ENCODE data around the gene SLC39A9.
A peak's percentile ranks its signal among the peaks of the same experiment; 100 is the strongest.

Gene SLC39A9

DNA sequence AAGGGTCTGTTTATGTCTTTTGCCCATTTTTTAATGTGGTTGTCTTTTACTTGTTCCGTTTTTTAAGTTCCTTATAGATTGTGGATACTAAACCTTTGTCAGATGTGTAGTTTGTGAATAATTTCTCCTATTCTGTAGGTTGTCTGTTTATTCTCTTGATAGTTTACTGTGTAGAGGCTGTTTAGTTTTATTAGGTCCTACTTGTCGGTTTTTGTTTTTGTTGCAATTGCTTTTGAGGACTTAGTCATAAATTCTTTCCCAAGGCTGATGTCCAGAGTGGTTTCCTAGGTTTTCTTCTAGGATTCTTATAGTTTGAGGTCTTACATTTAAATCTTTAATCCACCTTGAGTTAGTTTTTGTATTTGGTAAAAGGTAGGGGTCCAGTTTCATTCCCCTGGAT, 33.9 kb downstream of the SLC39A9 start:
- no peak for DNase-seq (ENCODE audit: extremely low spot score)
- TF ChIP-seq LEF1 (IDR thresholded peaks at IDR 0.05; ENCODE audit: borderline replicate concordance) (no peak), CTBP1 (IDR thresholded peaks at IDR 0.05; ENCODE audit: borderline replicate concordance) (no peak), L3MBTL2 (conservative IDR thresholded peaks at IDR 0.05) (no peak)
- TF ChIP-seq, protein P1, sequence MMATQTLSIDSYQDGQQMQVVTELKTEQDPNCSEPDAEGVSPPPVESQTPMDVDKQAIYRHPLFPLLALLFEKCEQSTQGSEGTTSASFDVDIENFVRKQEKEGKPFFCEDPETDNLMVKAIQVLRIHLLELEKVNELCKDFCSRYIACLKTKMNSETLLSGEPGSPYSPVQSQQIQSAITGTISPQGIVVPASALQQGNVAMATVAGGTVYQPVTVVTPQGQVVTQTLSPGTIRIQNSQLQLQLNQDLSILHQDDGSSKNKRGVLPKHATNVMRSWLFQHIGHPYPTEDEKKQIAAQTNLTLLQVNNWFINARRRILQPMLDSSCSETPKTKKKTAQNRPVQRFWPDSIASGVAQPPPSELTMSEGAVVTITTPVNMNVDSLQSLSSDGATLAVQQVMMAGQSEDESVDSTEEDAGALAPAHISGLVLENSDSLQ (IDR thresholded peaks at IDR 0.05) = 0 out of 2 replicates have a peak, but pooled peaks have one; percentile 1
- POLR2A ChIA-PET = no interaction called here
- CTCF ChIA-PET = no interaction called here

- DNase-seq (ENCODE audit: extremely low spot score) = no peak
- POLR2A ChIA-PET = interaction anchor here (2.3 kb wide), 1 partner anchor 42 kb away, joined by 7 read pairs; the partner anchor contains the start of genes ERH and SLC39A9
- TF ChIP-seq FOXA1 (IDR thresholded peaks at IDR 0.05) (no peak), SUZ12 (IDR thresholded peaks at IDR 0.05) (no peak), FOXK2 (IDR thresholded peaks at IDR 0.05) (no peak), HDGF (IDR thresholded peaks at IDR 0.05; ENCODE audit: borderline replicate concordance) (no peak), TARDBP (IDR thresholded peaks at IDR 0.05) (no peak), LEF1 (IDR thresholded peaks at IDR 0.05; ENCODE audit: borderline replicate concordance) (no peak), ELF4 (IDR thresholded peaks at IDR 0.05) (no peak)
- TF ChIP-seq, protein P1 (IDR thresholded peaks at IDR 0.05) = no peak
- CTCF ChIA-PET = no interaction called here
Measured at GRCh38 chr14:69439521-69440270, 41.2 kb downstream of the SLC39A9 start.

GRCh38 chr14:69441948-69442347, 43.5 kb downstream of the SLC39A9 start:
- DNase-seq (ENCODE audit: extremely low spot score) = no peak
- POLR2A ChIA-PET = interaction anchor here (2.3 kb wide), 1 partner anchor 44 kb away, joined by 7 read pairs; the partner anchor contains the start of genes ERH and SLC39A9
- TF ChIP-seq L3MBTL2 (conservative IDR thresholded peaks at IDR 0.05) = no peak; the same call in 1 of the 2 replicates
- TF ChIP-seq FOXM1 (IDR thresholded peaks at IDR 0.05; ENCODE audit: borderline replicate concordance) = no peak
- TF ChIP-seq SUZ12 (IDR thresholded peaks at IDR 0.05) = no peak
- TF ChIP-seq, protein P1 (IDR thresholded peaks at IDR 0.05) = no peak
- TF ChIP-seq ZNF384 (IDR thresholded peaks at IDR 0.05) = no peak
- no peak for TF ChIP-seq ARNT (IDR thresholded peaks at IDR 0.05)
- TF ChIP-seq ELF4 (IDR thresholded peaks at IDR 0.05) = no peak
- TF ChIP-seq FOXA1 (IDR thresholded peaks at IDR 0.05) = no peak
- TF ChIP-seq LEF1 (IDR thresholded peaks at IDR 0.05; ENCODE audit: borderline replicate concordance) = no peak
- TF ChIP-seq BHLHE40 (IDR thresholded peaks at IDR 0.05; ENCODE audit: borderline replicate concordance) = no peak
- TF ChIP-seq CTBP1 (IDR thresholded peaks at IDR 0.05; ENCODE audit: borderline replicate concordance) = no peak
- TF ChIP-seq TARDBP (IDR thresholded peaks at IDR 0.05) = no peak
- no peak for TF ChIP-seq NFRKB (IDR thresholded peaks at IDR 0.05)
- TF ChIP-seq HDGF (IDR thresholded peaks at IDR 0.05; ENCODE audit: borderline replicate concordance) = no peak
- no peak for TF ChIP-seq FOXK2 (IDR thresholded peaks at IDR 0.05)
- CTCF ChIA-PET = interaction anchor here (0.8 to 1.8 kb wide), 2 partner anchors 11 to 18 kb away, joined by 3 to 8 read pairs; no protein-coding TSS in a partner anchor

DNA sequence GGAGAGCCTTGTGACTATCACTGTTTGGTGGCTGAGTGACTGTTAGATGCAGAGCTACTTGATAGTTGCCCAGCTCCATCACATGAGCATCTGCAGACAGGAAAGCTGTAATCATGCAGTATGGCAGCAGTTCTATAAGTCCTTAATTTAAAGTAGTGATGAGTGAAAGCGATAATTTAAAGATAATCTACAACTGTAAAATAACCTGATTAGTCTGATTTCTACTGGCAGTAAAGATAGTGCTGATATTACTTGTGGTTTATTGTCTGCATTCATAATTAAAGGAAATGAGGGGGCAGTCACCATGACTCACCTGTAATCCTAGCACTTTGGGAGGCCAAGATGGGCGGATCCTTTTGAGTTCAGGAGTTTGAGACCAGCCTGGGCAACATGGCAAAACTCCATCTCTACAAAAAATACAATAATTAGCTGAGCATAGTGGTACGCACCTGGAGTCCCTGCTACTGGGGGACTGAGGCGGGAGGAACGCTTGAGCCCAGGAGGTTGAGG, 44.9 kb downstream of the SLC39A9 start:
- POLR2A ChIA-PET = no interaction called here
- CTCF ChIA-PET = interaction anchor here (0.6 kb wide), 1 partner anchor 293 kb away, joined by 4 read pairs; no protein-coding TSS in a partner anchor

GRCh38 chr14:69449216-69449615, 50.7 kb downstream of the SLC39A9 start:
- ChIA-PET POLR2A (no interaction called here), CTCF (no interaction called here)
- DNase-seq (ENCODE audit: extremely low spot score) = no peak
- TF ChIP-seq FOXM1 (IDR thresholded peaks at IDR 0.05; ENCODE audit: borderline replicate concordance) = no peak
- TF ChIP-seq NFRKB (IDR thresholded peaks at IDR 0.05) = no peak
- TF ChIP-seq FOXK2 (IDR thresholded peaks at IDR 0.05) = no peak
- TF ChIP-seq HDGF (IDR thresholded peaks at IDR 0.05; ENCODE audit: borderline replicate concordance) = no peak
- TF ChIP-seq, protein P1 (IDR thresholded peaks at IDR 0.05) = no peak
- TF ChIP-seq ZNF384 (IDR thresholded peaks at IDR 0.05) = no peak
- no peak for TF ChIP-seq SUZ12 (IDR thresholded peaks at IDR 0.05)
- no peak for TF ChIP-seq ARNT (IDR thresholded peaks at IDR 0.05)
- no peak for TF ChIP-seq FOXA1 (IDR thresholded peaks at IDR 0.05)
- TF ChIP-seq ELF4 (IDR thresholded peaks at IDR 0.05) = no peak

More for the DNA sequence above, 44.9 kb downstream of the SLC39A9 start:
- DNase-seq (ENCODE audit: extremely low spot score) = no peak
- TF ChIP-seq CTBP1 (IDR thresholded peaks at IDR 0.05; ENCODE audit: borderline replicate concordance) = no peak
- TF ChIP-seq ZNF384 (IDR thresholded peaks at IDR 0.05) = no peak
- no peak for TF ChIP-seq SP1 (IDR thresholded peaks at IDR 0.05)
- TF ChIP-seq ELF4 (IDR thresholded peaks at IDR 0.05) = no peak
- no peak for TF ChIP-seq ARNT (IDR thresholded peaks at IDR 0.05)
- TF ChIP-seq, protein P1 (IDR thresholded peaks at IDR 0.05) = no peak
- no peak for TF ChIP-seq FOXM1 (IDR thresholded peaks at IDR 0.05; ENCODE audit: borderline replicate concordance)
- TF ChIP-seq HDGF (IDR thresholded peaks at IDR 0.05; ENCODE audit: borderline replicate concordance) = no peak
- no peak for TF ChIP-seq FOXK2 (IDR thresholded peaks at IDR 0.05)
- TF ChIP-seq SUZ12 (IDR thresholded peaks at IDR 0.05) = no peak
- TF ChIP-seq LEF1 (IDR thresholded peaks at IDR 0.05; ENCODE audit: borderline replicate concordance) = no peak
- no peak for TF ChIP-seq L3MBTL2 (conservative IDR thresholded peaks at IDR 0.05)
